ENCODE measurements around the gene GUCY1A2. TPM values are rescaled to one million over a fixed set of nuclear protein-coding genes. Genes with fewer than 3 reads are reported as not detected.
"Not testable (repeated sequence)": the region's sequence is repeated elsewhere in the genome, so short reads cannot be mapped to it uniquely, and the experiment has no call there.

GUCY1A2 gene
- total RNA-seq, 6 experiments from 2014 or later = 1.1 to 4.9 (median 2.5) TPM

DNA sequence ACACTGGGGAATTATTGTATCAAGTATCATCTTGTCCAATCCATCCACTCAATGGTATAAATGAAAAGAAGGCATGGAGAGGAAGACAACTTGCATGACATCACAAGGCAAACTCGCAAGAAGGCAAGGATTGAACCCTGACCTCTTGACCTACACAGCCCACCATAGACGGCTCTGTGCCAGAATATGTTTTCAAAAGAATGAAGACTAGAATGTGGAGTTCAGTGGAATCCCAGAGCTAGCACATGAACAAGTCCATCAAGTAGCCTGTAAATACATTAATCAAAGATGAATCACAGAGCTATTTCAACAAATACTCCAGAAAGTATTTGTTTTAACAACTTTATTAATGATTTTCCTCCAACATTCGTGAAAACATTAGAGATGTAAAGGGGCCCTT, 189.7 kb downstream of the GUCY1A2 start:
- TF ChIP-seq, protein P1, sequence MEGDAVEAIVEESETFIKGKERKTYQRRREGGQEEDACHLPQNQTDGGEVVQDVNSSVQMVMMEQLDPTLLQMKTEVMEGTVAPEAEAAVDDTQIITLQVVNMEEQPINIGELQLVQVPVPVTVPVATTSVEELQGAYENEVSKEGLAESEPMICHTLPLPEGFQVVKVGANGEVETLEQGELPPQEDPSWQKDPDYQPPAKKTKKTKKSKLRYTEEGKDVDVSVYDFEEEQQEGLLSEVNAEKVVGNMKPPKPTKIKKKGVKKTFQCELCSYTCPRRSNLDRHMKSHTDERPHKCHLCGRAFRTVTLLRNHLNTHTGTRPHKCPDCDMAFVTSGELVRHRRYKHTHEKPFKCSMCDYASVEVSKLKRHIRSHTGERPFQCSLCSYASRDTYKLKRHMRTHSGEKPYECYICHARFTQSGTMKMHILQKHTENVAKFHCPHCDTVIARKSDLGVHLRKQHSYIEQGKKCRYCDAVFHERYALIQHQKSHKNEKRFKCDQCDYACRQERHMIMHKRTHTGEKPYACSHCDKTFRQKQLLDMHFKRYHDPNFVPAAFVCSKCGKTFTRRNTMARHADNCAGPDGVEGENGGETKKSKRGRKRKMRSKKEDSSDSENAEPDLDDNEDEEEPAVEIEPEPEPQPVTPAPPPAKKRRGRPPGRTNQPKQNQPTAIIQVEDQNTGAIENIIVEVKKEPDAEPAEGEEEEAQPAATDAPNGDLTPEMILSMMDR (IDR thresholded peaks at IDR 0.05) = no peak
- no peak for TF ChIP-seq POLR2A (IDR thresholded peaks at IDR 0.05)
- intact Hi-C loops (cut with DNase I) = no loop called here
- DNase-seq (no peak), ATAC-seq (no peak)
- 49% methylated on average over 3 of the region's 3 CpGs for WGBS (ENCODE audit: insufficient coverage, low coverage, low lambda C conversion rate, missing lambda C conversion rate)
- Histone ChIP-seq H3K4me1 (no peaks in the 10 kb centered on the region), H3K27me3 (no peaks in the 10 kb centered on the region), H3K4me3 (no peak overlapping the region), H3K36me3 (no peaks in the 10 kb centered on the region), H3K9me3 (no peaks in the 10 kb centered on the region), H3K27ac (no peak overlapping the region)

DNA sequence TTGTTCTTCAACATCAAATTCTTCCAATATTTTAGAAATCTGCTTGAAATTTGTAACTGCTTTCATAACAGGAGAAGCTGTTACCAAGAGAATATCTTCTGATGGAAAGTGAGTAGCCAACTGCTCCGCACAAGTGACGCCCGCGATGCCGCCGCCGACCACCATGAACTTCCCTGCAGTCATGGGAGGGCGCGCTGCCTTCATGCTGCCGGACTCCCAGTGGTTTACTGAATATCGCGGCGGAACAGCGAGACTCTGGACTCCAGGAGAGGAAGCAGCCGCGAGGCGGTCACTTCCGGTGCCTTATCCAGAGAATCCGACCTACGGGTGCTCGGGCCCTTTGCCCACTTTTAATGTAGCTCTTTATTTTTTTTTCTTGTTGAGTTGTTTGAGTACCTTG, 190.6 kb downstream of the GUCY1A2 start:
- intact Hi-C loops (cut with DNase I) = no loop called here
- DNase-seq (peak in 2 of 3 donors; percentile 15 to 31), ATAC-seq (peak in 1 of 4 donors; percentile 34)
- Histone ChIP-seq H3K4me1 (no peaks in the 10 kb centered on the region), H3K4me3 (no peak overlapping the region), H3K36me3 (no peaks in the 10 kb centered on the region), H3K27ac (no peak overlapping the region), H3K27me3 (no peaks in the 10 kb centered on the region), H3K9me3 (no peaks in the 10 kb centered on the region)
- no peak for TF ChIP-seq POLR2A (IDR thresholded peaks at IDR 0.05)
- TF ChIP-seq, protein P1 (IDR thresholded peaks at IDR 0.05) = no peak
- 90% methylated on average over 14 of the region's 21 CpGs for WGBS (ENCODE audit: insufficient coverage, low coverage, low lambda C conversion rate, missing lambda C conversion rate)

DNA sequence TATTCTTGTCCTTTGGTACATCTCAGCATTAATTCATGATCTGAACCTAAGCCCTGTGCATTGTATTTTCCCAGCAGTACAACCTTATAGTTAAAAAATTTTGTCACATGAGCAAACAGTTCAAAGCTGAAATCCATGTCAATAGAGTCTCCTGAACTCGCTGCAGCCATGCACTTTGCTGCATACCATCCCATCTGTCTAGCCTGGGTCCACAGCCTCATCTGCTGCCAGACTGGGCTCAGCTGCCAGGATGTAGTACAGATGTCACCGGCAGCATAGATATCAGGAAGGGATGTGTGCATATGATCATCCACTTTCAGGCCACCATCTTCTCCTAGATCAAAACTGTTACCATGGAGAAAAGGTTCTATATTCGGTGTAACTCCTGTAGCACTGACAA, 191.7 kb downstream of the GUCY1A2 start:
- H3K36me3 ChIP-seq; H3K27ac ChIP-seq; DNase-seq; H3K4me1 ChIP-seq; H3K27me3 ChIP-seq; ATAC-seq; H3K4me3 ChIP-seq; intact Hi-C loops (cut with DNase I); H3K9me3 ChIP-seq: not testable (repeated sequence)
- 73% methylated on average over 3 of the region's 3 CpGs for WGBS (ENCODE audit: insufficient coverage, low coverage, low lambda C conversion rate, missing lambda C conversion rate)

DNA sequence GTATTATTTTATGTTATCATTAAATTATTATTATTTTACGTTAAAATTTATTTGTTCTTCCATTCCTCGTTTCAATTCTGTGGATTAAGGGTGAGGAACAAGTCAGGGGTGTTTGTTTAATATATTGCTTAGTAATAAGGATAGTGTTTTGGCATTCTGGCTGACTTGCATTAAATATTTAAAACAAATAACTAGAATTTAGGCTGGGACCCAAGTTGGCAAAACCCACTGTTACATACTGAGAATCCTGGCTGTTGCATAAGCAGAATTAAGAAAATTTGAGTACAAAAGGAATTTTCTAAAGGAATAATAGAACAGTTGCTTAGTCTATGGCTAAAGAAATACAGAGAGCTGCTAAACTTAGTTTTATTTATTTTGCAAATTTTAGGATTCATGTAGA, 196.4 kb downstream of the GUCY1A2 start:
- Histone ChIP-seq H3K4me3 (no peak overlapping the region), H3K27ac (no peak overlapping the region), H3K4me1 (no peaks in the 10 kb centered on the region), H3K27me3 (no peaks in the 10 kb centered on the region), H3K36me3 (no peaks in the 10 kb centered on the region), H3K9me3 (no peaks in the 10 kb centered on the region)
- TF ChIP-seq, protein P1 (IDR thresholded peaks at IDR 0.05) = no peak
- no peak for TF ChIP-seq POLR2A (IDR thresholded peaks at IDR 0.05)
- WGBS (ENCODE audit: insufficient coverage, low coverage, low lambda C conversion rate, missing lambda C conversion rate) = 26% methylated on average over 2 of the region's 2 CpGs
- DNase-seq (no peak), ATAC-seq (no peak)
- intact Hi-C loops (cut with DNase I) = no loop called here

DNA sequence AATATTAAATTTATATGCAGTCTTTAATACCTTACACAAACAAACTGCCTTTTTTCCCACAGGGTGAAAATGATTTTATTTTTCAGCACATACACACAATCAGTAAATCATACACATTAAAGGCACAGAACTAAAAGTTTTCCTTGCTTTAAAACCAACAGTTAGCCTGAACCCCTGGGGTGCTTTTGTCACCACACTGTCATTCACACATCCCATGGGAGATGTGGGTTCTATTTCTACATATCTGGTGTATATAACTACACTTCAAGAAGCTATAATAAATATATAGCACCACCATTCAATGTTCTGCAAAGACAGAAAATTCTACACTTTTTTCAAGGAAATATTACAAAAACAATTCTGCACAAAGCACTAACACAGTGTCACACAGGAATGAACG, 197.0 kb downstream of the GUCY1A2 start:
- TF ChIP-seq, protein P1 (IDR thresholded peaks at IDR 0.05) = no peak
- no peak for TF ChIP-seq POLR2A (IDR thresholded peaks at IDR 0.05)
- 15% methylated on average over 1 of the region's 1 CpG for WGBS (ENCODE audit: insufficient coverage, low coverage, low lambda C conversion rate, missing lambda C conversion rate)
- no peak for DNase-seq
- H3K27me3 ChIP-seq = no peaks in the 10 kb centered on the region
- intact Hi-C loops (cut with DNase I) = no loop called here
- H3K36me3 ChIP-seq = no peaks in the 10 kb centered on the region
- no peak overlapping the region for H3K27ac ChIP-seq
- H3K4me3 ChIP-seq = no peak overlapping the region
- no peaks in the 10 kb centered on the region for H3K9me3 ChIP-seq
- no peaks in the 10 kb centered on the region for H3K4me1 ChIP-seq
- no peak for ATAC-seq
